DOHH2 (cell line): ENCODE data around the gene DNAAF5.

Experiments used
- H3F3A ChIP-seq: fragments of 200-600 bp; sonication (generic), shearing (Covaris generic); 2 replicates; pipeline ENCODE4 v1.6.0; 2016; ENCODE audit warnings: antibody characterized with exemption, mild to moderate bottlenecking; ENCODE audit not compliant: control insufficient read depth, insufficient read depth
- H3K27ac ChIP-seq: fragments of 200-600 bp; sonication (generic); 2 replicates; pipeline ENCODE4 v1.5.1; 2014; ENCODE audit warnings: low read depth, mild to moderate bottlenecking, low read length, moderate library complexity
- H3K27me3 ChIP-seq: fragments of 200-600 bp; sonication (generic); 2 replicates; pipeline ENCODE4 v1.6.1; 2014; ENCODE audit warnings: mild to moderate bottlenecking, low read length, mixed read lengths; ENCODE audit not compliant: control insufficient read depth
- H3K36me3 ChIP-seq: fragments of 200-600 bp; sonication (generic); 2 replicates; pipeline ENCODE4 v1.6.1; 2014; ENCODE audit warnings: mild to moderate bottlenecking, low read length, moderate library complexity, mixed read lengths; ENCODE audit not compliant: control insufficient read depth
- H3K4me1 ChIP-seq: fragments of 200-600 bp; sonication (generic); 2 replicates; pipeline ENCODE4 v1.6.1; 2014; ENCODE audit warnings: mild to moderate bottlenecking, low read length, mixed read lengths; ENCODE audit not compliant: control insufficient read depth
- H3K4me2 ChIP-seq: fragments of 200-600 bp; sonication (generic); 2 replicates; pipeline ENCODE4 v1.6.0; 2014; ENCODE audit warnings: mild to moderate bottlenecking, low read length, moderate library complexity
- H3K4me3 ChIP-seq: fragments of 200-600 bp; sonication (generic); 2 replicates; pipeline ENCODE4 v1.5.1; 2014; ENCODE audit warnings: mild to moderate bottlenecking, low read length, mixed read lengths
- H3K79me2 ChIP-seq: fragments of 200-600 bp; sonication (generic); 2 replicates; pipeline ENCODE4 v1.6.1; 2014; ENCODE audit warnings: mild to moderate bottlenecking, low read length, mixed read lengths; ENCODE audit not compliant: control insufficient read depth
- H3K9me2 ChIP-seq: fragments of 200-600 bp; sonication (generic); replicated peaks from 2 replicates; pipeline ENCODE4 v1.6.1; 2014; ENCODE audit warnings: mild to moderate bottlenecking, low read length, mixed read lengths; ENCODE audit not compliant: control insufficient read depth
- H3K9me3 ChIP-seq: fragments of 200-600 bp; sonication (generic); 2 replicates; pipeline ENCODE4 v1.6.1; 2014; ENCODE audit warnings: antibody characterized with exemption, low read length, mixed read lengths; ENCODE audit not compliant: control insufficient read depth, insufficient read depth
- H4K20me1 ChIP-seq: fragments of 200-600 bp; sonication (generic); 2 replicates; pipeline ENCODE4 v1.6.0; 2014; ENCODE audit warnings: low read depth, mild to moderate bottlenecking, antibody characterized with exemption, low read length, moderate library complexity; ENCODE audit not compliant: control insufficient read depth, insufficient read depth
- EZH2phosphoT487 ChIP-seq: fragments of 200-600 bp; sonication (generic); IDR thresholded peaks from 2 replicates; pipeline ENCODE4 v1.6.1; 2017; ENCODE audit warnings: borderline replicate concordance, mild to moderate bottlenecking, antibody characterized with exemption, low read length, moderate library complexity, mixed read lengths
- TF ChIP-seq, protein P1 (sequence below): fragments of 200-600 bp; sonication (generic); IDR thresholded peaks from one replicate; pipeline ENCODE4 v1.5.1; 2014; ENCODE audit warnings: antibody characterized with exemption, mild to moderate bottlenecking, low read depth, low read length; ENCODE audit not compliant: poor library complexity, severe bottlenecking

Gene DNAAF5

DNA sequence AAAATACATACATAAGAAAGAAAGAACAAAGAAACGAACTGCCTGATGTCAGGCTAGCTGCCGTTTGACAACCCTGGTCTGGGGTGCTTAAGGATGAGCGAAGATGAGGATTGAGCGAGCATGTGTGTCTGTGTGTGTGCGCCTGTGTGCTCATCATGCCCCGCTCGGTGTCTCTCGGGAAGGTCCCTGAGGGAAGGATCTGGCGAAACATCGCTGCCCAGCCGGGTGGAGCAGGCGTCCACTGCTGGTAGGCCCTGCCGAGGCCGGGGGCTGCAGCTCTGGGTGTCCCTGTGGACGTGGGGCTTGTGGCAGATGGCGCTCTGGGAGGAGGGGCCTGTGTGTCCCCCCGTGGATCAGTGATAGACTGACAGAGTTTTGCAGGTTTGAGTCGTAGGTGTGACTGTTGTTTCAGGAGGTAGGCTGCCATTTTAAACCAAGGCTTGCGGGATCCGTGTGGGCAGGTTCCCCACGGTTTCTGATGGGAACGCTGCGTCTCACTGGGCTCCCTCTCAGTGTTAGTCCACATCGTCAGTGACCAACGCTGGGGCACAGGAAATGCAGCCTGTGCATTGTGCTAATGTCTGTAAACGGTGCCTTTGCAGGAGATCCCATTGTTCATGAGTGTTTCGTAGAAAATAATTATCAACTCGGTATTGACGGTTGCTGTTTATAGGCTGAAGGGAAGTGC, 99.9 kb downstream of the DNAAF5 start:
- H3K4me2 ChIP-seq = no peak overlapping the region
- peaks cover 16% of the 10 kb centered on the region for H3K4me1 ChIP-seq
- TF ChIP-seq, protein P1, sequence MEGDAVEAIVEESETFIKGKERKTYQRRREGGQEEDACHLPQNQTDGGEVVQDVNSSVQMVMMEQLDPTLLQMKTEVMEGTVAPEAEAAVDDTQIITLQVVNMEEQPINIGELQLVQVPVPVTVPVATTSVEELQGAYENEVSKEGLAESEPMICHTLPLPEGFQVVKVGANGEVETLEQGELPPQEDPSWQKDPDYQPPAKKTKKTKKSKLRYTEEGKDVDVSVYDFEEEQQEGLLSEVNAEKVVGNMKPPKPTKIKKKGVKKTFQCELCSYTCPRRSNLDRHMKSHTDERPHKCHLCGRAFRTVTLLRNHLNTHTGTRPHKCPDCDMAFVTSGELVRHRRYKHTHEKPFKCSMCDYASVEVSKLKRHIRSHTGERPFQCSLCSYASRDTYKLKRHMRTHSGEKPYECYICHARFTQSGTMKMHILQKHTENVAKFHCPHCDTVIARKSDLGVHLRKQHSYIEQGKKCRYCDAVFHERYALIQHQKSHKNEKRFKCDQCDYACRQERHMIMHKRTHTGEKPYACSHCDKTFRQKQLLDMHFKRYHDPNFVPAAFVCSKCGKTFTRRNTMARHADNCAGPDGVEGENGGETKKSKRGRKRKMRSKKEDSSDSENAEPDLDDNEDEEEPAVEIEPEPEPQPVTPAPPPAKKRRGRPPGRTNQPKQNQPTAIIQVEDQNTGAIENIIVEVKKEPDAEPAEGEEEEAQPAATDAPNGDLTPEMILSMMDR = no peak
- TF ChIP-seq EZH2phosphoT487 = no peak
- peaks cover 22% of the 10 kb centered on the region for H3K36me3 ChIP-seq
- peaks cover 31% of the 10 kb centered on the region for H4K20me1 ChIP-seq
- H3K27me3 ChIP-seq = no peaks in the 10 kb centered on the region
- no peak overlapping the region for H3K27ac ChIP-seq
- H3F3A ChIP-seq = no peaks in the 10 kb centered on the region
- H3K9me2 ChIP-seq = no peaks in the 10 kb centered on the region
- H3K79me2 ChIP-seq = peaks cover 100% of the 10 kb centered on the region
- no peak overlapping the region for H3K4me3 ChIP-seq
- no peaks in the 10 kb centered on the region for H3K9me3 ChIP-seq

DNA sequence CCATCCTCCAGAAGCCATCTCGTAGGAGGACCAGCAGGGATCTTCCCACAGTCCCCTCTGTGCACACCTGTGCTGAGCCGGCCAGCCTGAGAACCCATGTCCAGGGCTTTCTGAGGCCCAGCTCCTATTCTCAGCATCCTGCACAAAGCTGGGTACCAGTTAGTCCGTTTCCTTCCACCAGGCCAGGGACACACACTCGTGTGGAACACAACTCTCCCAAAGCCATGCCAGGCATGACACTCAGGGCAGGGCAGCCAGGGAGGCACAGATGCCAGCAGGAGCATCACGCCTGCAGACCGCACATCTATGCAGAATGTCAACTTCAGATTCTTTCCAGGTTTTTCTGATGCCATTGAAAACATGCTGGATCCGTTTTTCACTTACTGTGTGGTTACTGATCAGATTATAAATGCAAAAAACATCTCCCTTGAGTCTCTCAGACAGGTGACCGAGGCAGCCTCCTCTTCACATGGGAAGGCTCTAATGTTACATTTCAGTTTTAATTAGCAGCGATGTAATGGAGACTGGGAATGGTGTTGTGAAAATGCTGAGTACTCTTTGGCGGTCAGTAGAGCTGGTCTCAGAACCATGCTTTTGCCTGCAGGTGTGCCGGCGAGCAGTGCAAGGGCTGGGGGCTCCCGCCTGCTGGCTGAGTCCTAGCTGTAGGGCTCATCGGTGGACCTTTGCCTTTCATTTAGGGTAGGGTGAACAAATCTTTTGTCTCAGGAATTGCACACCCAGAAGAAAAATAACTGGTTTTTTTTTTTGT, 102.5 kb downstream of the DNAAF5 start:
- Histone ChIP-seq H3K4me3 (no peak overlapping the region), H3K36me3 (peaks cover 19% of the 10 kb centered on the region; the same call in 1 of the 2 replicates), H3K27me3 (no peaks in the 10 kb centered on the region), H4K20me1 (peaks cover 38% of the 10 kb centered on the region), H3K9me2 (no peaks in the 10 kb centered on the region), H3F3A (no peaks in the 10 kb centered on the region), H3K27ac (no peak overlapping the region), H3K9me3 (no peaks in the 10 kb centered on the region), H3K4me2 (no peak overlapping the region), H3K4me1 (peaks cover 23% of the 10 kb centered on the region), H3K79me2 (peaks cover 100% of the 10 kb centered on the region)
- TF ChIP-seq EZH2phosphoT487 = no peak
- TF ChIP-seq, protein P1 = no peak

DNA sequence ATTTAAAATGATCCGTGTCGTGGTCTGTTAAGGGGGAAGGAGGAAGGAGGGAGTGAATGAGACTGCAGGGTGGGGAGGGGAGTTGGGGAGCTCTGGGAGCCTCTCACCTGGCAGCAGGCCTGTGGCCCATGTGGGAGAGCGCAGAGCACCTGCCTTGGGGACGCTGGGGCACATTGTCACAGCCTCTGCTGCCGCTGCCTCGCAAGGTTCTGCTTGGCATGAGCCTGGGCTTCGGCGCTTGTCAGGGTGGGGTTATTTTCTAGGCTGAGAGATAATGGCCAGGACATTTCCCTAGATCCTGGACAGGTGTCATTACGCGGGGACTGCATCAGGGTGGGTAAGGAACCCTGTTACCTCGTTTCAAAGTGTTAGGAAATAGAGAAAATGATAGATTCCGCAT, 103.6 kb downstream of the DNAAF5 start:
- peaks cover 98% of the 10 kb centered on the region for H3K79me2 ChIP-seq
- TF ChIP-seq EZH2phosphoT487 = no peak
- TF ChIP-seq, protein P1 = no peak
- H3K4me1 ChIP-seq = peaks cover 23% of the 10 kb centered on the region
- peaks cover 38% of the 10 kb centered on the region for H4K20me1 ChIP-seq
- no peak overlapping the region for H3K4me3 ChIP-seq
- H3K27ac ChIP-seq = no peak overlapping the region
- peaks cover 19% of the 10 kb centered on the region; the same call in 1 of the 2 replicates for H3K36me3 ChIP-seq
- H3F3A ChIP-seq = no peaks in the 10 kb centered on the region
- no peaks in the 10 kb centered on the region for H3K27me3 ChIP-seq
- no peaks in the 10 kb centered on the region for H3K9me3 ChIP-seq
- H3K9me2 ChIP-seq = no peaks in the 10 kb centered on the region
- H3K4me2 ChIP-seq = no peak overlapping the region
